K562 (cell line): ENCODE measurements around the gene ZBTB9. TPM values are rescaled to one million over a fixed set of nuclear protein-coding genes. Genes with fewer than 3 reads are reported as not detected.
A peak's percentile ranks its signal among the peaks of the same experiment; 100 is the strongest.

ENCODE experiments used
- ARID2 ChIP-seq: fragments of 450-650 bp; IDR thresholded peaks from 2 replicates; pipeline ENCODE4 v1.6.1; 2017; ENCODE audit warnings: antibody characterized with exemption, mild to moderate bottlenecking
- BCL6 ChIP-seq: fragments of 250-450 bp; sonication (Bioruptor Pico); IDR thresholded peaks from 2 replicates; pipeline ENCODE4 v1.4.0; 2020
- ESRRA ChIP-seq: fragments of 450-650 bp; IDR thresholded peaks from 2 replicates; pipeline ENCODE4 v1.6.1; 2014; ENCODE audit warnings: low read depth, mild to moderate bottlenecking, moderate library complexity, borderline replicate concordance
- FIP1L1 ChIP-seq: fragments of 200-400 bp; formaldehyde crosslinking; IDR thresholded peaks from 2 replicates; pipeline ENCODE4 v1.6.1; 2018; ENCODE audit warnings: mild to moderate bottlenecking, low read depth, low read length; ENCODE audit not compliant: poor library complexity, severe bottlenecking
- FOXP4 ChIP-seq: sonication (generic); formaldehyde crosslinking; IDR thresholded peaks from 2 replicates; pipeline ENCODE4 v1.8.0; 2022; ENCODE audit warnings: mild to moderate bottlenecking, missing genetic modification reagents, borderline replicate concordance
- HOMEZ ChIP-seq: fragments of 250-450 bp; sonication (Bioruptor Pico); IDR thresholded peaks from 2 replicates; pipeline ENCODE4 v1.4.0; 2020; ENCODE audit warnings: mild to moderate bottlenecking, moderate library complexity
- MNT ChIP-seq, 2 experiments: fragments of 450-650 bp; conservative IDR thresholded peaks; 2 replicates each; pipeline ENCODE4 v1.6.1; 2017; ENCODE audit warnings: mild to moderate bottlenecking in 2 of 2, moderate library complexity in 2 of 2
- NFRKB ChIP-seq: fragments of 450-650 bp; IDR thresholded peaks from 2 replicates; pipeline ENCODE4 v1.6.1; 2016; ENCODE audit warnings: low read depth
- NFYB ChIP-seq: IDR thresholded peaks from 2 replicates; pipeline ENCODE4 v1.6.1; 2011; ENCODE audit warnings: mild to moderate bottlenecking, moderate library complexity; ENCODE audit not compliant: insufficient read length; ENCODE audit errors: extremely low read depth
- PHF21A ChIP-seq: fragments of 450-650 bp; IDR thresholded peaks from 2 replicates; pipeline ENCODE4 v1.6.1; 2017; ENCODE audit warnings: low read depth, borderline replicate concordance
- POU5F1 ChIP-seq: fragments of 150-350 bp; IDR thresholded peaks from 2 replicates; pipeline ENCODE4 v1.6.1; 2014; ENCODE audit warnings: borderline replicate concordance, low read length, low read depth, mild to moderate bottlenecking; ENCODE audit not compliant: partially characterized antibody
- RUNX1 ChIP-seq: sonication (generic); IDR thresholded peaks from 2 replicates; pipeline ENCODE4 v1.6.1; 2016; ENCODE audit warnings: antibody characterized with exemption, low read depth
- SAFB ChIP-seq: fragments of 200-400 bp; formaldehyde crosslinking; IDR thresholded peaks from 2 replicates; pipeline ENCODE4 v1.6.1; 2017; ENCODE audit warnings: low read depth, low read length, borderline replicate concordance
- STAT6 ChIP-seq: sonication (generic); formaldehyde crosslinking; IDR thresholded peaks from 2 replicates; pipeline ENCODE4 v1.8.1; 2023; ENCODE audit warnings: mild to moderate bottlenecking, missing genetic modification reagents
- TEAD2 ChIP-seq: fragments of 450-650 bp; IDR thresholded peaks from 2 replicates; pipeline ENCODE4 v1.6.1; 2016; ENCODE audit warnings: missing genetic modification characterization, control low read depth, missing compliant biosample characterization
- TFE3 ChIP-seq: fragments of 450-650 bp; formaldehyde crosslinking; IDR thresholded peaks from 2 replicates; pipeline ENCODE4 v1.4.0; 2020; ENCODE audit warnings: mild to moderate bottlenecking, mixed read lengths
- ZNF444 ChIP-seq: fragments of 250-450 bp; sonication (Bioruptor Pico); IDR thresholded peaks from 2 replicates; pipeline ENCODE4 v1.4.0; 2020; ENCODE audit warnings: mild to moderate bottlenecking, moderate library complexity
- ZNF445 ChIP-seq: fragments of 250-450 bp; sonication (Bioruptor Pico); IDR thresholded peaks from 2 replicates; pipeline ENCODE4 v1.4.0; 2020; ENCODE audit warnings: low read depth, mild to moderate bottlenecking, moderate library complexity
- polyA plus RNA-seq, 8 experiments: library from polyadenylated mRNA; depleted of rRNA in 4 of 8; stranded (reverse) in 5 of 8; unstranded in 3 of 8; fragments of >200 nt; fragmentation: Nextera tagmentation in 2 of 8; fragmentation: Illumina TruSeq in 1 of 8; extraction: Ambion mirVana in 2 of 8; extraction: Trizol in 1 of 8; gene quantifications; 2 replicates each; pipeline versions ENCODE4 v1.2.1 to v1.2.3, GENCODE V29; 2011 to 2014; ENCODE audit warnings: inconsistent platforms in 1 of 8, missing spikeins in 1 of 8
- total RNA-seq, 7 experiments: library from RNA; depleted of rRNA in 6 of 7; stranded (reverse); fragments of >200 nt in 6 of 7; fragmentation: Illumina TruSeq in 2 of 7; extraction: Trizol in 2 of 7; gene quantifications; 2 replicates each; pipeline versions ENCODE4 v1.2.1 to v1.2.3, GENCODE V29; 2011 to 2021; ENCODE audit warnings: low replicate concordance in 1 of 7

ZBTB9 gene
- total and polyA plus RNA-seq, 9 of the 15 experiments (the other 6 are each of a cell fraction or from before 2014, with no cell fraction given): 1.9 to 19.5 (median 10.4) TPM

GRCh38 chr6:33410050-33410710, 44.2 kb upstream of the ZBTB9 start (continued):
- 0 out of 2 replicates have a peak, but pooled peaks have one; percentile 54 for TF ChIP-seq NFRKB
- peak; percentile 69; the same call in 1 of the 2 replicates for TF ChIP-seq STAT6
- no peak for TF ChIP-seq POU5F1
- peak; percentile 49 for TF ChIP-seq RUNX1
- peak; percentile 90 for TF ChIP-seq NFYB
- 0 out of 2 replicates have a peak, but pooled peaks have one; percentile 68 for TF ChIP-seq HOMEZ
- peak; percentile 2; the same call in 1 of the 2 replicates for TF ChIP-seq TFE3 (CRISPR knock-in tag)
- no peak for TF ChIP-seq FOXP4 (CRISPR knock-in tag)
- TF ChIP-seq FIP1L1: peak; percentile 94
- TF ChIP-seq ZNF445: no peak
- no peak for TF ChIP-seq TEAD2 (tag)
- TF ChIP-seq SAFB: peak; percentile 85
- TF ChIP-seq PHF21A: no peak
- TF ChIP-seq BCL6 (CRISPR knock-in tag): no peak
- no peak for TF ChIP-seq ARID2
- peak; percentile 57; the same call in 1 of the 2 replicates for TF ChIP-seq ESRRA
- TF ChIP-seq MNT (conservative IDR thresholded peaks at IDR 0.05): peak; percentile 81 to 92
- TF ChIP-seq ZNF444: no peak
